Endothelial cell (in vitro differentiated cells): ENCODE data around the gene ADA. TPM values are rescaled to one million over a fixed set of nuclear protein-coding genes. Genes with fewer than 3 reads are reported as not detected.

Experiments used
- DNase-seq: peaks from one replicate; pipeline ENCODE4 v3.0.0; 2021; ENCODE audit warnings: low spot score
- H3K27ac Mint-ChIP-seq: one replicate; pipeline ENCODE4 v1.8.0; 2021; ENCODE audit warnings: mixed read lengths, inconsistent platforms; ENCODE audit not compliant: unreplicated experiment
- H3K27me3 Mint-ChIP-seq: one replicate; pipeline ENCODE4 v1.8.0; 2021; ENCODE audit warnings: mild to moderate bottlenecking, moderate library complexity, mixed read lengths, inconsistent platforms; ENCODE audit not compliant: unreplicated experiment
- H3K36me3 Mint-ChIP-seq: one replicate; pipeline ENCODE4 v1.8.0; 2021; ENCODE audit warnings: mild to moderate bottlenecking, low read depth, mixed read lengths, inconsistent platforms; ENCODE audit not compliant: unreplicated experiment
- H3K4me1 Mint-ChIP-seq: one replicate; pipeline ENCODE4 v1.8.0; 2021; ENCODE audit warnings: mild to moderate bottlenecking, mixed read lengths, inconsistent platforms; ENCODE audit not compliant: unreplicated experiment
- H3K4me3 Mint-ChIP-seq: one replicate; pipeline ENCODE4 v1.8.0; 2021; ENCODE audit warnings: mild to moderate bottlenecking, mixed read lengths, inconsistent platforms; ENCODE audit not compliant: unreplicated experiment
- H3K9me3 Mint-ChIP-seq: one replicate; pipeline ENCODE4 v1.8.0; 2021; ENCODE audit warnings: mixed read lengths, inconsistent platforms; ENCODE audit not compliant: unreplicated experiment
- CTCF ChIP-seq: fragments of 200-600 bp; sonication (generic); IDR thresholded peaks from one replicate; pipeline ENCODE4 v1.5.0; 2021; ENCODE audit warnings: antibody characterized with exemption; ENCODE audit not compliant: unreplicated experiment
- total RNA-seq: library from RNA; stranded (reverse); fragmentation: NEBNext Ultra II Directional; extraction: Animal tissue kit (Norgen Biotek cat#: 25700); gene quantifications from one replicate; pipeline ENCODE4 v1.2.1, GENCODE V29; 2021; ENCODE audit not compliant: unreplicated experiment

ADA gene
- total RNA-seq, 1 donor from 2014 or later, result 137 TPM

- no peak overlapping the region for H3K4me3 Mint-ChIP-seq
- TF ChIP-seq CTCF, result no peak
- no peak for DNase-seq
These were observed 32.8 kb upstream of the ADA start for GRCh38 chr20:44684047-44684967.

GRCh38 chr20:44683263-44684046, 32.0 kb upstream of the ADA start:
- Mint-ChIP-seq H3K27ac (no peak overlapping the region), H3K36me3 (no peaks in the 10 kb centered on the region), H3K4me1 (peaks cover 5% of the 10 kb centered on the region), H3K9me3 (no peaks in the 10 kb centered on the region), H3K27me3 (peaks cover 11% of the 10 kb centered on the region), H3K4me3 (no peak overlapping the region)
- peak; percentile 60 for TF ChIP-seq CTCF
- peak; percentile 75 for DNase-seq

More at GRCh38 chr20:44684047-44684967, 32.8 kb upstream of the ADA start:
- Mint-ChIP-seq H3K27ac (no peak overlapping the region), H3K27me3 (peaks cover 11% of the 10 kb centered on the region), H3K9me3 (no peaks in the 10 kb centered on the region), H3K4me1 (no peaks in the 10 kb centered on the region), H3K36me3 (no peaks in the 10 kb centered on the region)

- H3K36me3 Mint-ChIP-seq, result no peaks in the 10 kb centered on the region
- H3K4me1 Mint-ChIP-seq, result peaks cover 9% of the 10 kb centered on the region
- H3K4me3 Mint-ChIP-seq, result no peak overlapping the region
- H3K27me3 Mint-ChIP-seq, result peaks cover 11% of the 10 kb centered on the region
- no peak overlapping the region for H3K27ac Mint-ChIP-seq
- no peaks in the 10 kb centered on the region for H3K9me3 Mint-ChIP-seq
- TF ChIP-seq CTCF, result no peak
- no peak for DNase-seq
These were observed 30.5 kb upstream of the ADA start for GRCh38 chr20:44681796-44682566.

DNA sequence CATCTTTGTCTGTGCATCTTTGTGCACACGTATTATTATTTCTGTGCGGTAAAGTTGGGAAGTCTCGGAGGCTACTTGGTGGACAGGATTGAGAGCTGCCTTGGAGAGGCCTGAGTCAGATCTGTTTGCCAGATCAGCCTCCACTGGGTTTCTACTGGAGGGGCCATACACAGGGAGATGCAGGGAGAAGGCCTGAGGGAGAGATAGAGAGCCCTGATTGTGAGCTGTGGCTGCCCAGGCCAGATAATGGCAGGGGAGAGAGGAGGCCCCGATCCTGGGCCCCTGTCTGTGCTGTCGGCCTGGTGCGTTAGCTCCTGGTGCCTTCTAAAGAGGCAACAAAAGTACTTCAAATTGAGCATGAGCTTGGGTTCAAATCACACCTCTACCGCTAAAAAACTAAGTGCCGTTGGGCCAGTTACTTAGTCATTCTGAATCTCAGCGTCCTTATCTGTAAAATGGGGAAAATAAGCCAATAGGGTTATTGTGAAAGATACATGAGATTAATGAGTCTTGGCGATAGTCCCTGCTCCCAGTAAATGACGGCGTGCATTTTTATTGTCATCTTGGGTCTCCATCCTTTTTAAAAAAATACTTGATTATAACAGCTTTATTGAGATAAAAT, 27.6 kb upstream of the ADA start:
- Mint-ChIP-seq H3K4me1 (peaks cover 9% of the 10 kb centered on the region), H3K27ac (no peak overlapping the region), H3K27me3 (peaks cover 5% of the 10 kb centered on the region)

More for the DNA sequence above, 27.6 kb upstream of the ADA start:
- TF ChIP-seq CTCF, result no peak
- H3K4me3 Mint-ChIP-seq, result no peak overlapping the region
- H3K36me3 Mint-ChIP-seq, result no peaks in the 10 kb centered on the region
- no peaks in the 10 kb centered on the region for H3K9me3 Mint-ChIP-seq
- DNase-seq, result no peak
